ENCODE results near the gene FASTKD1.
"Not testable (repeated sequence)": the region's sequence is repeated elsewhere in the genome, so short reads cannot be mapped to it uniquely, and the experiment has no call there.

Gene FASTKD1

DNA sequence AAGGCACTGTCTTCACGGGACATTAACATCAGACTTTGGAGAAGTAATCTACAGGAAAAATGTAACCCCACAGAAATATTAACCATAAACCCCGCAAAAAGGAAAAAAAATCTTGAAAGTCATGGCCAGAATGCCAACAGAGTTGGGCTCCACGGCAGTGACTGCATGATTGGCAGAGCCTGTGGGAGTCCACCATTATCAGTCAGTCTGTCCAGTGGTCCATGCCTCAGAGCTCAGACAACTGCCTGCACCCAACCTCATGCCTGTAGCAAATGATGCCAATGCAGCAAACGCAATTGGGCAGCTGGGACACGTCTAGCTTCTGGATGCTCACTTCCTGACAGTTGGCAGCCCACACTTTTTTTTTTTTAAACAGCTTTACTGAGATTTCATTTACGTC is 5.4 kb upstream of the FASTKD1 start:
- Histone ChIP-seq H3K9me3 (ENCODE audit: control insufficient read depth, low read length) (no peaks in the 10 kb centered on the region), H3K4me2 (ENCODE audit: low read length) (no peak overlapping the region), H3K27ac (no peak overlapping the region), H3K9ac (no peak overlapping the region), H3K4me3 (ENCODE audit: low read depth, low read length) (no peak overlapping the region), H3K36me3 (ENCODE audit: control insufficient read depth, insufficient read depth, low read length) (no peaks in the 10 kb centered on the region), H3K79me2 (no peaks in the 10 kb centered on the region), H2AFZ (no peak overlapping the region), H3K4me1 (peaks cover 2% of the 10 kb centered on the region), H3K27me3 (ENCODE audit: control insufficient read depth, insufficient read depth, low read length) (no peaks in the 10 kb centered on the region)
- TF ChIP-seq, protein P1, sequence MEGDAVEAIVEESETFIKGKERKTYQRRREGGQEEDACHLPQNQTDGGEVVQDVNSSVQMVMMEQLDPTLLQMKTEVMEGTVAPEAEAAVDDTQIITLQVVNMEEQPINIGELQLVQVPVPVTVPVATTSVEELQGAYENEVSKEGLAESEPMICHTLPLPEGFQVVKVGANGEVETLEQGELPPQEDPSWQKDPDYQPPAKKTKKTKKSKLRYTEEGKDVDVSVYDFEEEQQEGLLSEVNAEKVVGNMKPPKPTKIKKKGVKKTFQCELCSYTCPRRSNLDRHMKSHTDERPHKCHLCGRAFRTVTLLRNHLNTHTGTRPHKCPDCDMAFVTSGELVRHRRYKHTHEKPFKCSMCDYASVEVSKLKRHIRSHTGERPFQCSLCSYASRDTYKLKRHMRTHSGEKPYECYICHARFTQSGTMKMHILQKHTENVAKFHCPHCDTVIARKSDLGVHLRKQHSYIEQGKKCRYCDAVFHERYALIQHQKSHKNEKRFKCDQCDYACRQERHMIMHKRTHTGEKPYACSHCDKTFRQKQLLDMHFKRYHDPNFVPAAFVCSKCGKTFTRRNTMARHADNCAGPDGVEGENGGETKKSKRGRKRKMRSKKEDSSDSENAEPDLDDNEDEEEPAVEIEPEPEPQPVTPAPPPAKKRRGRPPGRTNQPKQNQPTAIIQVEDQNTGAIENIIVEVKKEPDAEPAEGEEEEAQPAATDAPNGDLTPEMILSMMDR (IDR thresholded peaks at IDR 0.05) = no peak

DNA sequence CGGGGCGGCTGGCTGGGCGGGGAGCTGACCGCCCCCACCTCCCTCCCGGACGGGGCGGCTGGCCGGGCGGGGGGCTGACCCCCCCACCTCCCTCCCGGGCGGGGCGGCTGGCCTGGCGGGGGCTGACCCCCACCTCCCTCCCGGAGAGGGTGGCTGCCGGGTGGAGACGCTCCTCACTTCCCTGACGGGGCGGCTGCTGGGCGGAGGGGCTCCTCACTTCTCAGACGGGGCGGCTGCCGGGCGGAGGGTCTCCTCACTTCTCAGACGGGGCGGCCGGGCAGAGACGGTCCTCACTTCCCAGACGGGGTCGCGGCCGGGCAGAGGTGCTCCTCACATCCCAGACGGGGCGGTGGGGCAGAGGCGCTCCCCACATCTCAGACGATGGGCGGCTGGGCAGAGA is 1.6 kb upstream of the FASTKD1 start:
- not testable (repeated sequence) for H3K27ac ChIP-seq; H3K4me1 ChIP-seq; H3K9me3 ChIP-seq (ENCODE audit: control insufficient read depth, low read length); H3K9ac ChIP-seq; H3K27me3 ChIP-seq (ENCODE audit: control insufficient read depth, insufficient read depth, low read length); H2AFZ ChIP-seq; H3K79me2 ChIP-seq; H3K4me2 ChIP-seq (ENCODE audit: low read length); H3K36me3 ChIP-seq (ENCODE audit: control insufficient read depth, insufficient read depth, low read length); H3K4me3 ChIP-seq (ENCODE audit: low read depth, low read length)

DNA sequence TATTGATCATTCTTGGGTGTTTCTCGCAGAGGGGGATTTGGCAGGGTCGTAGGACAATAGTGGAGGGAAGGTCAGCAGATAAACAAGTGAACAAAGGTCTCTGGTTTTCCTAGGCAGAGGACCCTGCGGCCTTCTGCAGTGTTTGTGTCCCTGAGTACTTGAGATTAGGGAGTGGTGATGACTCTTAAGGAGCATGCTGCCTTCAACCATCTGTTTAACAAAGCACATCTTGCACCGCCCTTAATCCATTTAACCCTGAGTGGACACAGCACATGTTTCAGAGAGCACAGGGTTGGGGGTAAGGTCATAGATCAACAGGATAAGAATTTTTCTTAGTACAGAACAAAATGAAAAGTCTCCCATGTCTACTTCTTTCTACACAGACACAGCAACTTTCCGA is 874 bp upstream of the FASTKD1 start:
- not testable (repeated sequence) for H2AFZ ChIP-seq; H3K4me2 ChIP-seq (ENCODE audit: low read length); H3K27me3 ChIP-seq (ENCODE audit: control insufficient read depth, insufficient read depth, low read length); H3K4me3 ChIP-seq (ENCODE audit: low read depth, low read length); H3K79me2 ChIP-seq; H3K27ac ChIP-seq; H3K9me3 ChIP-seq (ENCODE audit: control insufficient read depth, low read length); H3K36me3 ChIP-seq (ENCODE audit: control insufficient read depth, insufficient read depth, low read length); H3K9ac ChIP-seq; H3K4me1 ChIP-seq

DNA sequence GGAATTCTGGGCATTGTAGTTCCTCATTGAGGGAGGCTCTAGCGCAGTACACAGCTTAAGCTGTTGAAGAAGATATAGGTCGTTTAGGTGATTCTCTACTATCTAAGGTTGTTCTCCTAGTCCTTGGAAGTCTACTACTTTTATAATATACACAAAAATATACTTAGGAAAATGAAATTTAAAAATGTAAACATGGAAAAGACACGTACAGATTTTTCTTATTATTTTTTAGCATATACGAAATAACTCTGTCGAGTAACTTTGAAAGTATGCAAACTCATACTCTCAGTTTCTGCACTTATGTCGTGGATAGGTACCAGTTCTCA is 272 bp upstream of the FASTKD1 start:
- H3K27ac ChIP-seq = no peak overlapping the region
- no peaks in the 10 kb centered on the region for H3K27me3 ChIP-seq (ENCODE audit: control insufficient read depth, insufficient read depth, low read length)
- H3K4me2 ChIP-seq (ENCODE audit: low read length) = no peak overlapping the region
- no peaks in the 10 kb centered on the region for H3K9me3 ChIP-seq (ENCODE audit: control insufficient read depth, low read length)
- no peak overlapping the region for H3K9ac ChIP-seq
- peaks cover 10% of the 10 kb centered on the region for H3K79me2 ChIP-seq
- TF ChIP-seq, protein P1 (IDR thresholded peaks at IDR 0.05) = no peak
- peak overlapping the region; percentile 94 for H2AFZ ChIP-seq
- H3K36me3 ChIP-seq (ENCODE audit: control insufficient read depth, insufficient read depth, low read length) = no peaks in the 10 kb centered on the region
- H3K4me3 ChIP-seq (ENCODE audit: low read depth, low read length) = peak overlapping the region; percentile 65
- no peaks in the 10 kb centered on the region for H3K4me1 ChIP-seq

DNA sequence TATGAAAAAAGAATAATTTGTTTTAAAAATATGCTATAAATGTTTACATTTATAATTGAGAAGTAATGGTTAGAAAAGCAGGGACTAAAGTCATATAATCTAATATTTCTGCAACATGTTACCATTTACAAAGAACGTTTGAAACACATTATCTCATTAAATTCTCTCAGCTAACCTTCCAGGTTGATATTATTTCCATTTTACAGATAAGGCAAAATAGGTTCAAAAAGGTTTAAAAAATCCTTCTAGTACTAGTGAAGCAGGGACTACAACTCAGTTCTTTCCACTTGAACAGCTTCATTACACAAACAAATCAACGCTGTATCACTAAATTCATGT is 875 bp downstream of the FASTKD1 start:
- no peaks in the 10 kb centered on the region for H3K9me3 ChIP-seq (ENCODE audit: control insufficient read depth, low read length)
- H3K4me1 ChIP-seq = no peaks in the 10 kb centered on the region
- H3K79me2 ChIP-seq = peaks cover 10% of the 10 kb centered on the region
- no peak overlapping the region for H3K27ac ChIP-seq
- peak overlapping the region; percentile 31 for H3K9ac ChIP-seq
- peak overlapping the region; percentile 70 for H3K4me2 ChIP-seq (ENCODE audit: low read length)
- peak overlapping the region; percentile 94 for H2AFZ ChIP-seq
- TF ChIP-seq, protein P1 (IDR thresholded peaks at IDR 0.05) = no peak
- H3K4me3 ChIP-seq (ENCODE audit: low read depth, low read length) = peak overlapping the region; percentile 65
- no peaks in the 10 kb centered on the region for H3K36me3 ChIP-seq (ENCODE audit: control insufficient read depth, insufficient read depth, low read length)
- no peaks in the 10 kb centered on the region for H3K27me3 ChIP-seq (ENCODE audit: control insufficient read depth, insufficient read depth, low read length)

DNA sequence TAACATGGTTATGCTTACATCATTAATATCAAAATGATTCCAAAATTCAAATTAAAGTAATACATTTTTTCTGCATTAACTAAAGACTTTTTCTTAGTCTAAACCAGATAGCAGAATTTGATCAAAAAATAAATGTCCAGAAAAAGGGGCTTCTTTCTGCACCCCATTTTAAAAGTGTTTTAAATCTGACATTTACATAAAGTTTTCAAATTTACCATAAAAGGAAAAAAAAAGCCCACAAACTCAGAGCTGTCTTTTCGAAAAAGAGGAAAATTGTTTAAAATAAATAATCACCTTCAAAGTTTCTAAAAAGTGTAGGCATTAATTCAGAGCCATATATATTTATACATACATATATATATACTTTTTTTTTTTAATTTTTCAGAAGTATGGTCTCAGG is 1.5 kb downstream of the FASTKD1 start:
- TF ChIP-seq, protein P1 (IDR thresholded peaks at IDR 0.05) = no peak

More for the DNA sequence above, 1.5 kb downstream of the FASTKD1 start:
- Histone ChIP-seq H3K27me3 (ENCODE audit: control insufficient read depth, insufficient read depth, low read length) (no peaks in the 10 kb centered on the region), H3K27ac (no peak overlapping the region), H3K4me3 (ENCODE audit: low read depth, low read length) (no peak overlapping the region), H3K9ac (no peak overlapping the region), H2AFZ (no peak overlapping the region), H3K9me3 (ENCODE audit: control insufficient read depth, low read length) (no peaks in the 10 kb centered on the region), H3K79me2 (peaks cover 10% of the 10 kb centered on the region), H3K4me1 (no peaks in the 10 kb centered on the region), H3K36me3 (ENCODE audit: control insufficient read depth, insufficient read depth, low read length) (no peaks in the 10 kb centered on the region), H3K4me2 (ENCODE audit: low read length) (no peak overlapping the region)

Measured in parathyroid adenoma (tissue), 2 donors.